Measurements from ENCODE around the gene NDUFB10.

NDUFB10 gene

DNA sequence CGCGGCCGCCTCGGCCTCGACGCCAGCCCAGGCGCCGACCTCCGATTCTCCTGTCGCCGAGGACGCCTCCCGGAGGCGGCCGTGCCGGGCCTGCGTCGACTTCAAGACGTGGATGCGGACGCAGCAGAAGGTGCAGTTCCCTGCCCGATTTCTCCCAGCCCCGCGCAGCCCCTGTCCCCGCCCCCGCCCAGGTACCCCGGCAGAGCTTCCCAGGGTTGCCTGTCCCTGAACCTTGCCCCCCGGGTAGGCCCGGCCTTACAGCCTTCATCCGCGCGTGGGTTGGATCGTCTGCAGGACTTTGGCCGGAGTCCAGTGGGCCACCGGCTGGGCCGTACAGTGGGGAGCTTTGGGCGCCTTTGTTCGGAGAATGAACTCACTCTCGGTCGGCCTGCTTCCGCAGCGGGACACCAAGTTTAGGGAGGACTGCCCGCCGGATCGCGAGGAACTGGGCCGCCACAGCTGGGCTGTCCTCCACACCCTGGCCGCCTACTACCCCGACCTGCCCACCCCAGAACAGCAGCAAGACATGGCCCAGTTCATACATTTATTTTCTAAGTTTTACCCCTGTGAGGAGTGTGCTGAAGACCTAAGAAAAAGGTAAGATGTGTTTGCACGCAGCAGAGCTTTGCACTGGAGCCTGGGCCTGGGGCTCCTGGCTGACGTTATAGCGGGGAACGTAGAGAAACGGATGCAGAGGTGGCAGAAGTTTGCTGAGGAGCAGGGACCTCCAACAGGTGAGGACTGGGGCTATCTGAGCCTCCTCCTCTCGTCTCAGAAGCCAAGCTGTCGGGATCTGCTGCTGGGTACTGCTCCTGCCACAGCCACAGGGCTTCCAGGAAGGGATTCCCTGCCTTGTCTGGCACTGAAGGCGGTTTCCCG, 25.2 kb downstream of the NDUFB10 start:
- peak in 3 of 14 donors; percentile 21 to 58 (median 37) for DNase-seq

DNA sequence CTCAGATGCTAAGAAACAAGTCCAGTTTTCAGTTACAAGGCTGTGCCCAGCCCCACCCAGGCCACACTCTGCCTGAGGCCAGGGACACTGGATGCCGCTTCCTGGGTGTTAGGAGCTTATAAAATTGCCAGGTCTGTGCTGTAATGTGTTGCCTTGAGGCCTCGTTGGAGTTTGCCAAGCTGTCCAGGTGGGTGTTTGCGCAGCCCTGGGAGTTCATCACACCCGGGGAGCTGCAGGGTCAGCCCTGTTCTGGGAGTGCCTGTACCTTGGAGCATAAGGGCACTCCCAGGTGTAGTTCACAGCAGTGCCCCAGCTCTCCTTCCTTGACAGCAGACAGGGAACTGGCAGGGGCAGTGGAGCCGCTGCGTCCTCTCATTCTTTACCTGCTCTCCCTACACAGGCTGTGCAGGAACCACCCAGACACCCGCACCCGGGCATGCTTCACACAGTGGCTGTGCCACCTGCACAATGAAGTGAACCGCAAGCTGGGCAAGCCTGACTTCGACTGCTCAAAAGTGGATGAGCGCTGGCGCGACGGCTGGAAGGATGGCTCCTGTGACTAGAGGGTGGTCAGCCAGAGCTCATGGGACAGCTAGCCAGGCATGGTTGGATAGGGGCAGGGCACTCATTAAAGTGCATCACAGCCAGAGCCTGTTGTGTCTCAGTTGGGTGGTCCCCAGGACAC, 26.3 kb downstream of the NDUFB10 start:
- DNase-seq: no peak

DNA sequence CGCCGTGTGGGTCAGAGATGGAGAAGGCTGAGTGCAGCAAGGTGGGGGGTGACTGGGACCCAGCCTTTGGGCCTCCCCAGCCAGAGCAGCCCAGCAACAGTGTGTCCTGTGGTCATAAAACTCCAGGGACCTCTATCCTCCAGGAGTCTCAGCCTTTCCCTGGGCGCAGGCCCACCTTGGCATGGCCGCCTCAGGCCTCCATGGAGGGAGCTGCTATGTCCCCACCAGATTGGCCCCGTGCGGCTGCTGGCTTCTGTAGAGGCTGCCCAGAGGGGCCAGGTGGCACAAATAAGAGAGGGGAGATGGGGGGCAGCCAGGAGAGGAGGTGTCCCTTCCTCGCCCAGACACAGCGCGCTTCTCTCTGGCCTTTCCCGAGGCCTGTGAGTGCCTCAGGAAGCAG, 27.9 kb downstream of the NDUFB10 start:
- no peak for DNase-seq

DNA sequence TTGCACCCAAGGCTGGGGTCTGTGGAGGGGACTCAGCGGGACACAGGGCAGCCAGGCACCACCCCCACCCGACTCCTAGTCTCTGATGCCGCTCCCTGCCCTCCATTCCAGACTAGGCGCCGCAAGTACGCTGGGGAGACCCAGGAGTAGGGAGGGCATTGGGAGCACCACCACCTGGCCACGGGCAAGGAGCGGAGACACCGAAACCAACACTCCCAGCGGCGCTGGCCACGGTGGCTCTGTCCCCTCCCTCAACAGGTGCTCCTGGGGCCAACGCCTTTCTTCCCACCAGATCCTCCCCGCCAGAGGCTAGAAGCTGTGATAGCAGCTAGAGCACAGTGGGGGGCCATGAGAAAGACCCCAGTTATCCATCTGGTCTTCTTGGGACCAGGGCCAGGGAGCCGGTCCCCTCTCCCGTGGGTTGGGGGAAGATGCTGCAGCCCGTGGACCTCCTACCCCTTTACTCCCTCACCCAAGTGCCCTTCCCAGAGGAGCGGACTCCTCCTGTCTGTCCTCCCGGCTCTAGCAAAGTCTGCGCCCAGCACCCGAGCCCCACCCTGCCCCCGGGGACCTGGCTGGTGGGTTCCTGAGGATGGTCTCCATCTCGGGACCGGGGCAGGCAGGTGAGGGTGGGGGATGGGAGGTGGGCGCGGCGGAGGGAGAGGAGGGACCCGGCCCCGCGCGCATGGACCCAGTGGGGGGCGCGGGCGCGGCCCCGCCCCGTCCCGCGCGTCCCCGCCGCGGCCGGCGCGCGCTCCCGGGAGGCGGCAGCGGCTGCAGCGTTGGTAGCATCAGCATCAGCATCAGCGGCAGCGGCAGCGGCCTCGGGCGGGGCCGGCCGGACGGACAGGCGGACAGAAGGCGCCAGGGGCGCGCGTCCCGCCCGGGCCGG, 30.1 kb downstream of the NDUFB10 start, which contains the start of gene SYNGR3:
Gene SYNGR3 (plus strand): TSS at position 762 of the 892 bp plus-strand sequence. CDS start 133 bp downstream, outside the sequence.
- no peak for DNase-seq

DNA sequence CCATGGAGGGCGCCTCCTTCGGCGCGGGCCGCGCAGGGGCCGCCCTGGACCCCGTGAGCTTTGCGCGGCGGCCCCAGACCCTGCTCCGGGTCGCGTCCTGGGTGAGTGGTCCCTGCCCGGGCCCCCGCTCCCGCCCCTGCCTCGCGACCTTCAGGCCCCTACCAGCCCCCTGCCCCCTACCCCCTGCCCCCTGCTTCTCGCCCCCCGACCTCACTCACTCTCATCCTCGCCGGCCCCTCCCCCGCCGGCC, 30.7 kb downstream of the NDUFB10 start:
- DNase-seq: no peak

GRCh38 chr16:1990351-1991134, 31.2 kb downstream of the NDUFB10 start:
- peak in 1 of 14 donors; percentile 20 for DNase-seq

DNA sequence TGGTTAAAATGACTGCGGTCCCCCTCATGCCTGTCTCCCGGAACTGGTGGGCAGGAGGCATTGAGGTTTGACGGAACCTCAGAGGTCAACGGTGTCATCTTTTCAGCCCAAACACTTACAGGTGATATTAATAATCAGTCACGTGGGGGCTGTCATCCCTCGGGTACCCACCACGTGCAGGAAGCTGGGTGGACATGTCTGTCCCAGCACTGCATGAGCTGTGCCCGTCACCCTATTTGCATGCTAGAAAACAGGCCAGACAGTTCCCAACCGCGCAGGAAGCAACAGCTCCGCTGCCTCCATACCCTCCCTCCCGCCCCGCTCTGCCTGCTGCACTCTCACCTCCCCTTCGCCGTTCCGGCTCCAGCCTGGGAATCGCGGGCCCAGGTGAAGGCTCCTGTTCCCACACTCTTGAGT, 31.8 kb downstream of the NDUFB10 start:
- peak in 1 of 14 donors; percentile 31 for DNase-seq

GRCh38 chr16:1991588-1991947, 32.2 kb downstream of the NDUFB10 start:
- DNase-seq: no peak

- peak in 13 of 14 donors; percentile 40 to 88 (median 79) for DNase-seq
Measured at GRCh38 chr16:1991948-1992703, 32.8 kb downstream of the NDUFB10 start.

- DNase-seq: no peak
Measured at GRCh38 chr16:1992704-1993317, 33.5 kb downstream of the NDUFB10 start.

- DNase-seq: no peak
Measured at GRCh38 chr16:1993731-1994131, 34.4 kb downstream of the NDUFB10 start.

- no peak for DNase-seq
Measured at GRCh38 chr16:1997494-1998359, 38.4 kb downstream of the NDUFB10 start.

- DNase-seq: peak in 1 of 14 donors; percentile 47
Measured at GRCh38 chr16:1998360-1998835, 39.1 kb downstream of the NDUFB10 start.

DNA sequence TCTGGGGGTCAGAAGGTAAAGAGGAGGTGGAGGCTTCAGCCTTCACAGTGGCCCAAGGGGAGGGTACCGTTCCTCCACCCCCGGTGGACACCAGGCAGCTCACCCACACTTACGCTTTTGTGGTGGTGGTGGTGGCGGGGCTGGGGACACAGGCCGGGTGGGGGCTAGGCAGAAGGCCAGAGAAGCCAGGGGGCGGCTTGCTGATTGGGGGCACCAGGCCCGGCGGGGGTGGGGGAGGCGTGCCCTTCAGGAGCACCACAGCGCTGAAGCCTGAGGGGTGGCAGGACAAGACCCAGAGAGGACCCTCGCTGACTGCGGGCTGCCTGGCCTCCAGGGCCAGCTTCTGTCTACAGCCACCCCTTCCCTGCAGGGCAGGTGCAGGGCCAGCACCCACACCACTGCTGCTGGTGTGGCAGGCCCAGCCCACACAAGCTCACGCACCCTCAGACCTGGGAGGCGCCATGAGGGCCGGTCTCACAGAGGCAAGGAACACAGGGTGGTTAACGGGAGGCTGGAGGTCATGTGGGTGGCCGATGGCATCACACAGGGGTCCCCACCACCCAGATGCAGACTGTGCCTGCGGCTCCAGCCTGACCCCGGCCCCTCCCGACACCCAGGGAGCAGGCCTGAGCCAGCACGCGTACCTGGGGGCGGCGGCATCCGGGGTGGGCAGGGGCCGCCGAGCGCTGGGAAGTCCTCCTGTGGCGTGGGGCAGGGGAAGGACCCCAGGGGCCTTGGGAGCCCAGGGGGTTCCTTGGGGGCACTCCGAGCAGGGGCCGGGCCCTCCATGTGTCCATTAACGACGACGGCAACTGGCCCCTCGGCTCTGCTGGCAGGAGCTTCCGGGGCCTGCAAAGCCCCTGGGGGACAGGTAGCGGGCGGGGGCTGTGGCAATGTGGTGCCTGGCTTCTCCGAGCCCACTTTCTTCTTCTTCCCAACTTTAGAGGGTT, 39.8 kb downstream of the NDUFB10 start:
- no peak for DNase-seq

DNA sequence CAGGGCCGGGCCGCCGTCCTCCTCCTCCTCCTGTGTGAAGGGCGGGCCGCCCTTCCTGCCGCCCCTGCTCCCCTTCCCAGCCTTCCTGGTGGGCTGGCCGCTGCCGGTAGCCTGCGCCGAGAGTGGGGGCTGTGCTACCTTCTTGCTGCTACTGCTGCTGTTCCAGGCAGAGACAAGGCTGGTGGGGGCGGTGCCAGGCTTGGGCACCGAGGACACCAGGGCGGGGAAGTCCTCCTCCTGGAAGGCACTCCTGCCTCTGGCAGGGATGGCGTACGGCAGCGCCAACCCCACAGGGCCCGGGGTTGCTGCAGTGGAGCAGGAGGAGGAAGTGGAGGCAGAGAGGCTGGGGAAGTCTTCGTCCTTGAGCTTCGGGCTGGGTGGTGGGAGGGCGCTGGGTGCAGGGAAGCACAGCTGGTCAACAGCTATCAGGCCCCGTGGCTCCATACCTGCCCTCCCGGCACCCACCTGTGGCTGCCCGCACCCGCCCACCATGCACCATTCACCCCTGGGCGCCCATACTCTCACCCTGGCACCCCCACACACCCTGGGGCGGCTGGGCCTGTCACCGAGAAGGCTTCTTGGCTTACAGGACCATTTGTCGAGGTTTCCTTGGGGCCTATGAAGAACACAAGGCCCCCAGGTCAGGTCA, 40.7 kb downstream of the NDUFB10 start:
- DNase-seq: no peak

GRCh38 chr16:2001035-2001434, 41.7 kb downstream of the NDUFB10 start:
- DNase-seq: no peak

DNA sequence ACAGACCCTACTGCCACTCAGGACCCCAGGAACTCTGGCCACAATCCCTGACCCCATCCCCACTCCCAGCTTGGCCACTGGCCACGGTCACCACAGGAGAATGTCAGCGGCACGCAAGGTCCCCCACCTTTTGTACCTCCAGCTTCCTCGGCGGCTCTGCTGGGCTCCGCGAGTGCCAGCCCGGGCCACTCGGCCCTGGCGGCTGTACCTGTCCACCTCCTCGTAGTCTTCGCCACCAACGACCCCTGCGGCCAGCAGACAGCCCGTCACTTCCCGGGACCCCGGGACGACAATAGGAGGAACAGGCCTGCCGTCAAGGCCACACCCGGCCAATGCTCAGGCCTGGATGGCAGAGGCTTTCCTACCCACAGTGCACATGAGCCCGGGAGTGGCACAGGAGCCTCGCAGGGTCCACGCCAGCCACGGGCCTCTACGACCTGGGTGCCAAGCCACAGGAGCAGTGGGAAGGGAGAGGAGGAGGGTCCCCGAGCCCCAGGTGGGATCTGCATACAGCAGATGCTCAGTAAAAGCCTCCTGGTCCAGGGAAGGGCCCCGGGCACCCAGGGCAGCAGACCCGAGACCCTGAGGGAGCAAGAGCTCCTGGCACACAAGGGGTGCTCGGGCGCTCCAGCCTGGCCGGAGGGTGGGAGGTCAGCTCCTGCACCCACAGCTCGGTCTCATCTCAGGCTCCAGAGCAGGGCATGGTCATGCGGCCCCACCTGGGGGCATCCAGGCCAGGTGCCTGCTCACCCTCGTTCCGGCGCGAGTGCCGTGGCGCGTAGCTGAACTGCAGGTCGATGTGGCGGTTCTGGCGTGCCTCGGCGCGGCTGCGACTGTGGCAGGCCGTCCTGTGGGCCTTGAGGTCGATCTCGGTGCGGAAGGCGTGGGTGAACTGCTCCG, 42.4 kb downstream of the NDUFB10 start:
- DNase-seq: no peak
